ENCODE data around the gene BCL11B. TPM values are rescaled to one million over a fixed set of nuclear protein-coding genes. Genes with fewer than 3 reads are reported as not detected.
A peak's percentile ranks its signal among the peaks of the same experiment; 100 is the strongest.

BCL11B gene
- total and polyA plus RNA-seq, 2 donors from 2014 or later: 0.13 to 3.3 TPM

DNA sequence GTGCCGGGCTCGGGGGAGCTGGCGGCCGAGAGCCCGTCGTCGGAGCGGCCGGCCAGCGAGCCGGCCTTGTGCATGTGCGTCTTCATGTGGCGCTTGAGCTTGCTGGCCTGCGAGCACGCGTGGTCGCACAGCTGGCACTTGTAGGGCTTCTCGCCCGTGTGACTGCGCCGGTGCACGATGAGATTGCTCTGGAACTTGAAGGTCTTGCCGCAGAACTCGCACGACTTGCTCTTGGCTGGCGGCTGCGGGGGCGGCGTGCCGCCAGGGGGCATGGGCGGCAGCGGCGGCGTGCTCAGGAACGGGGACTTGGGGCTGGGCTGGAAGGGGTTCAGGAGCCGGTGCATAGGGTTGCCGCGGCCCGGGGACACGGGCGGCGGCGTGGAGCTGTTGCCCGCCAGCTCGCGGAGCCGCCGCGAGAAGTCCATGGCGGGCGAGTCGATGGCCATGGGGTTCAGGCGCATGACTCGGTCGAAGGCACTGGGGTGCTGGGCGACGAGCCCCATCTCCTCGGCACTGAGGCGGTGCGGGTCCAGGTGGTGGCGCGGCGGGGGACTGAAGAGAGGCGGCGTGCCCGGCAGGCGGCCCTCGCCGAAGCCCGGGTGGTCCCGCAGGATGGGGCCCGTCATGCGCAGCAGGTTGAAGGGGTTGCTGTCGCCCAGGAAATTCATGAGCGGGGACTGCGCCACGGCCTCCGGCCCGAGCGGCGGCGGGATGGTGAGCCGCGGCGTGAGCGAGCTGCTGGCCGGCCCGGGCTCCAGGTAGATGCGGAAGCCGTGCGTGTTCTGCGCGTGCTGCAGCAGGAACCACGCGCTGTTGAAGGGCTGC, 96.5 kb downstream of the BCL11B start:
- Histone ChIP-seq H3K4me1 (ENCODE audit: control insufficient read depth in 2 of 3, insufficient read depth in 2 of 3, low read depth in 1 of 3, low read length in 3 of 3) (no peaks in the 10 kb centered on the region), H3K36me3 (ENCODE audit: control insufficient read depth in 2 of 3, insufficient read depth in 3 of 3, low read length in 3 of 3) (no peaks in the 10 kb centered on the region), H3K27ac (ENCODE audit: low read depth in 2 of 2, low read length in 2 of 2) (no peak overlapping the region), H3K9me3 (ENCODE audit: control insufficient read depth in 2 of 3, insufficient read depth in 1 of 3, low read length in 3 of 3) (no peaks in the 10 kb centered on the region), H3K27me3 (ENCODE audit: control insufficient read depth, insufficient read depth, low read length) (no peaks in the 10 kb centered on the region), H3K4me3 (ENCODE audit: low read length in 3 of 3) (no peak overlapping the region), H3K9ac (ENCODE audit: low read length in 3 of 3) (no peak overlapping the region)
- intact Hi-C loops (cut with DNase I): no loop called here
- FAIRE-seq (no peak), DNase-seq (peak in 1 of 5 donors; percentile 74)
- TF ChIP-seq, protein P1, sequence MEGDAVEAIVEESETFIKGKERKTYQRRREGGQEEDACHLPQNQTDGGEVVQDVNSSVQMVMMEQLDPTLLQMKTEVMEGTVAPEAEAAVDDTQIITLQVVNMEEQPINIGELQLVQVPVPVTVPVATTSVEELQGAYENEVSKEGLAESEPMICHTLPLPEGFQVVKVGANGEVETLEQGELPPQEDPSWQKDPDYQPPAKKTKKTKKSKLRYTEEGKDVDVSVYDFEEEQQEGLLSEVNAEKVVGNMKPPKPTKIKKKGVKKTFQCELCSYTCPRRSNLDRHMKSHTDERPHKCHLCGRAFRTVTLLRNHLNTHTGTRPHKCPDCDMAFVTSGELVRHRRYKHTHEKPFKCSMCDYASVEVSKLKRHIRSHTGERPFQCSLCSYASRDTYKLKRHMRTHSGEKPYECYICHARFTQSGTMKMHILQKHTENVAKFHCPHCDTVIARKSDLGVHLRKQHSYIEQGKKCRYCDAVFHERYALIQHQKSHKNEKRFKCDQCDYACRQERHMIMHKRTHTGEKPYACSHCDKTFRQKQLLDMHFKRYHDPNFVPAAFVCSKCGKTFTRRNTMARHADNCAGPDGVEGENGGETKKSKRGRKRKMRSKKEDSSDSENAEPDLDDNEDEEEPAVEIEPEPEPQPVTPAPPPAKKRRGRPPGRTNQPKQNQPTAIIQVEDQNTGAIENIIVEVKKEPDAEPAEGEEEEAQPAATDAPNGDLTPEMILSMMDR (IDR thresholded peaks at IDR 0.05; ENCODE audit: borderline replicate concordance, extremely low read depth, insufficient read depth): no peak

DNA sequence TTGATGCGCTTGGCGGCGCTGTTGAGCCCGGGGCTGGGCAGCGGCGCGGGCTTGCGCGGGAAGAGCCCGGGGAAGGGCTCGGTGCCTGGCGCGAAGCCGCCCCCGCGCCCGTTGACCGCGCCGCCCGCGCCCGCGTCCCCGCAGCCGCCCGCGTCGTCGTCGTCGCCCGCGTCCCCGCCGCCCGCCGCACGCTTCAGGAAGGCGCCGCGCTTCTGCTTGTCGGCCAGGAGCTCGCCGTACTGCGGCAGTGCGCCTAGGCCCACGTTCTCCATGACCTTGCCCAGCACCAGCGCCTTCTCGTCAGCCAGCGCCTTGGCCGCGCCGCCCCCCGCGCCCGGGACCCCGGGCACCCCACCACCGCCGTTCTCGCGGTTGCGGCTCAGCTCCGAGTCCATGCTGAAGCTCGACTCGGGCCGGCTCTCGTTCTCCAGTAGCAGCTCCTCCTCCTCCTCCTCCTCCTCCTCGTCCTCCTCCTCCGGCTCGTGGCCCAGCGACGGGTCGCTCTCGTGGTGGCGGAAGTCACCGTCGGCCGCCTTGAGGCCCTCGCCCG, 97.2 kb downstream of the BCL11B start:
- Histone ChIP-seq H3K27ac (ENCODE audit: low read depth in 2 of 2, low read length in 2 of 2) (no peak overlapping the region), H3K4me3 (ENCODE audit: low read length in 3 of 3) (no peak overlapping the region), H3K9ac (ENCODE audit: low read length in 3 of 3) (no peak overlapping the region), H3K9me3 (ENCODE audit: control insufficient read depth in 2 of 3, insufficient read depth in 1 of 3, low read length in 3 of 3) (no peaks in the 10 kb centered on the region), H3K4me1 (ENCODE audit: control insufficient read depth in 2 of 3, insufficient read depth in 2 of 3, low read depth in 1 of 3, low read length in 3 of 3) (no peaks in the 10 kb centered on the region), H3K36me3 (ENCODE audit: control insufficient read depth in 2 of 3, insufficient read depth in 3 of 3, low read length in 3 of 3) (no peaks in the 10 kb centered on the region), H3K27me3 (ENCODE audit: control insufficient read depth, insufficient read depth, low read length) (no peaks in the 10 kb centered on the region)
- FAIRE-seq: no peak
- TF ChIP-seq, protein P1 (IDR thresholded peaks at IDR 0.05; ENCODE audit: borderline replicate concordance, extremely low read depth, insufficient read depth): no peak
- intact Hi-C loops (cut with DNase I): no loop called here
- DNase-seq: no peak

DNA sequence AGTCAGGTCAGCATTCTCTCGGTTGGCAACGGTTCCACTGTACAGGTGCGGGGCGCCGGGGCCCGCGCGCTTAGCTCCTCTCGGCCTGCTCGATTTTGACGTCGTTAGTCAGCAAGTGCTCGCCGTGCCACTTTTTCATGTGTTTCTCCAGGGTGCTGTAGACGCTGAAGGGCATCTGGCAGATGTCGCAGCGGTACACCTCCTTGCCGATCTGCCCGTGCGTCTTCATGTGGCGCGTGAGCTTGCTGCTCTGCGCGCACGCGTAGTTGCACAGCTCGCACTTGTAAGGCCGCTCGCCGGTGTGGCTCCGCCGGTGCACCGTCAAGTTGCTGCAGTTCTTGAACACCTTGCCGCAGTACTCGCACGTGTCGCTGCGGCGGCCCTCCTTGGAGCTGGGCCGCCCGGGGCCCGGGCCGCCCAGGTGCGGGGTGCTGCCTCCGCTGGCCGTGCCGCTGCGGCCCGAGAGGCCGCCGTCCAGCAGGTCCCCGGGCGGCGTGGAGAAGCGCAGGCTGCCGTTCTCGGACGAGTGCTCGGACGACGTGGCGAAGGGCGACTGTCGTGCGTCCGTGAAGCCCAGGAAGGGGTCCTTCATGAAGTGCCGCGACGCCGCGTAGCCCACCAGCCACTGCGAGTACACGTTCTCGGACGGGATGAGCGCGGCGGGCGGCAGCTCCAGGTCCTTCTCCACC, 97.8 kb downstream of the BCL11B start:
- no peak overlapping the region for H3K27ac ChIP-seq (ENCODE audit: low read depth in 2 of 2, low read length in 2 of 2)
- FAIRE-seq (no peak), DNase-seq (peak in 1 of 5 donors; percentile 74)
- H3K9me3 ChIP-seq (ENCODE audit: control insufficient read depth in 2 of 3, insufficient read depth in 1 of 3, low read length in 3 of 3): no peaks in the 10 kb centered on the region
- intact Hi-C loops (cut with DNase I): no loop called here
- H3K27me3 ChIP-seq (ENCODE audit: control insufficient read depth, insufficient read depth, low read length): no peaks in the 10 kb centered on the region
- no peak overlapping the region for H3K4me3 ChIP-seq (ENCODE audit: low read length in 3 of 3)
- H3K9ac ChIP-seq (ENCODE audit: low read length in 3 of 3): no peak overlapping the region
- no peaks in the 10 kb centered on the region for H3K4me1 ChIP-seq (ENCODE audit: control insufficient read depth in 2 of 3, insufficient read depth in 2 of 3, low read depth in 1 of 3, low read length in 3 of 3)
- no peaks in the 10 kb centered on the region for H3K36me3 ChIP-seq (ENCODE audit: control insufficient read depth in 2 of 3, insufficient read depth in 3 of 3, low read length in 3 of 3)
- TF ChIP-seq, protein P1 (IDR thresholded peaks at IDR 0.05; ENCODE audit: borderline replicate concordance, extremely low read depth, insufficient read depth): no peak
